Measurements from ENCODE around the gene TRMT11.
"Not testable (repeated sequence)": the region's sequence is repeated elsewhere in the genome, so short reads cannot be mapped to it uniquely, and the experiment has no call there.

Gene TRMT11

DNA sequence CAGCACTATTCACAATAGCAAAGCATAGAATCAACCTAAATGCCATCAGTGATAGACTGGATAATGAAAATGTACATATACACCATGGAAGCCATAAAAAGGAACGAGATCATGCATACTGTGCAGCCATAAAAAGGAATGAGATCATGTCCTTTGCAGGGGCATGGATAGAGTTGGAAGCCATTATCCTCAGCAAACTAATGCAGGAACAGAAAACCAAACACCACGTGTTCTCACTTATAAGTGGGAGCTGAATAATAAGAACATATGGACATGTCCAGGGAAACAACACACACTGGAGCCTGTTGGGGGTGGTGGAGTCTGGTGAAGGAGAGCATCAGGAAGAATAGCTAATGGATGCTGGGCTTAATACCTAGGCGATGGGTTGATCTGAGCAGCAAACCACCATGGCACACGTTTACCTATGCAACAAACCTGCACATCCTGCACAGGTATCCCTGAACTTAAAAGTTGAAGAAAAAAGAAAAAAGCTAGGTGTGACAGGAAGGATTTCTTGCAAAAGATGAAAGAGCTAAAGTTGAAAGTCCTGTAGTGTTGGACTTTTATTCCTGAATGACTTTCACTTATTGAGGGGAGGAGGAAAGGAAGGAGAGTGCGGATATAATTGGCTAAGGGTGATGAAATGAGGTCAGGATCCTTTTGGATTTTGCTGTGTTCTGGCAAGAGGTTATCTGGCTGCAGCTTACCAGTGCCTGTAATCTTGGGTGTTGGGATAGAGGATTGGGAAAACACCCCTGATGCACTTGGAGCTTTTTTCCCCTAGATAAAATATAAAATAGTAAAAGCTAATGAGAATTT lies 8.5 kb downstream of the TRMT11 start:
- DNase-seq (ENCODE audit: low read depth) = no peak

DNA sequence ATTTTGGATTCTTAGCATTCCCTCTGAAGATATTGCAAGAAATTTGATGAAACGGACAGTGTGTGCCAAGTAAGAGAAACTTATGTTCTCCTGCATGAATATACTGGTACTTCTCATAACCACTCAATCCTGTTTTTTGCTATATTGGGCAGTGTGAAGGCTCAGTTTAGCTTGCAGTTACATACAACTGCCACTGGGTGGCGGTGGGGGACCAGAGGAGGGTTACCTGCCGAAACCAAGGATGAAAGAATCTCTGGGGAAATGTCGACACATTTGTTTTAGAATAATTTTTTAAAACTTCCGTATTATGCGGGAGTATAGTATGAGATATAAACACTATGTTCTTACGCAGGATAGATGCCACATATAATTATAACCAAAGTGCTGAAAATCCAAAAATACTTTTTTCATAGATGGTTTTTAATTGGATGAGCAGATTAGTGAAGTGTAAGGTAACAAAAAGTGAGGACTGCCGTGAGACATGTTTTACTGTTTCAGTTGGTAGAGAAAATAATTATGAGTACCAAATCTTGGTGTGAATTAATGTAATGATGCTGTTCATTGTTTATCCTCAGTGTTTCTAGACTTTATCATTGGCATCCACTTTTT lies 9.7 kb downstream of the TRMT11 start:
- DNase-seq (ENCODE audit: low read depth) = peak; percentile 68

DNA sequence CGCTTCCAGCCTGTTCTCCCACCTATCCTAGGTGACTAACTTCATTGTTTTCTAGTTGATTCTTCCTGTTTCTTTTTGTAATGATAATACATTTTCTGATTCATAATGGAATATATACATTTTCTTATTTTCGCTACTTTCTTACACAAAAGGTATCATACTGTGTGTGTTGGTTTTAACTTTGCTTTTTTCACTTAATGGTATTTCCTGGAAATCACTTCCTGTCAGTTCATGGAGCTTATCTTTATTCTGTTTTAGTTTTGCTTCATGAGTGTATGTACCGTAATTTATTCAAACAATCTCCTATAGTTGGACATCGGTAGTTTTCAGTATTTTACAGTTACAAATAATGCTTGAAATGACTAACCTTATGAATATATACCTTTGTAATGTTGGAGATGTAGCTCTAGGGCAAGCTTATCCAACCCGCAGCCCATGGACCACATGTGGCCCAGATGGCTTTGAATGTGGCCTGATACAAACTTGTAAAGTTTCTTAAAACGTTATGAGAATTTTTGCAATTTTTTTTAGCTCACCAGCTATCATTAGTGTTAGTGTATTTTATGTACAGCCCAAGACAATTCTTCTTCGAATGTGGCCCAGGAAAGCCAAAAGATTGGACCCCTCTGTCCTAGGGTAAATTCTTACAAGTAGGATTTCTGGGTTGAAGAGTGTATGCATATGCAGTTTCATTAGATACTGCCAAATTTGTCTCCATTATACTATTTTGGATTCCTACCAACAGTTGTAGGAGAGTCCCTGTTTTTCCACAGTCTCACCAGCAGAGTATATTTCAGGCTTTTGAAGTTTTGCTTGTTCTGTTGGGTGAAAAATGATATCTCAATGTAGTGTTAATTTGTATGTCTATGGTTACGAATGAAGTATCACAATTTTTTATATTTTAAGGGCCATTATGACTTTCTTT lies 16.7 kb downstream of the TRMT11 start:
- no peak for DNase-seq (ENCODE audit: low read depth)

DNA sequence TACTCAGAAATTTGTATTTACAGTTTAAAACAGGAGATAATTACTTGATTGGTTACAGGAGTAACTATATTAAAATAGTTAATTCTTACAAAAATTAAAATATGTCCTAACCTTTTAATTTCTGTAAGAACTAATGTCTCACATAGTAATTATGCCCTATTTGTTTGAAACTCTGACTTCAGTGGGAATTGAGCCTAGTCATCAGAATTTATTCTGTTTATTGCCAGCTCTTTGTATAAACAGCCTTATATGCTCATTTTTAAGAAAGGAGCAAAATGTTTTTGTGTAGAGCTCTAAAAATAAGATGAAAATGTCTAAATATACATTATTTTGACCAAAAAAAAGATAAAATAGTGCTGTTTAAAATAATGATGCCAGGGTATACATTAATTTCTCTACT lies 21.5 kb downstream of the TRMT11 start:
- no peak for DNase-seq (ENCODE audit: low read depth)

DNA sequence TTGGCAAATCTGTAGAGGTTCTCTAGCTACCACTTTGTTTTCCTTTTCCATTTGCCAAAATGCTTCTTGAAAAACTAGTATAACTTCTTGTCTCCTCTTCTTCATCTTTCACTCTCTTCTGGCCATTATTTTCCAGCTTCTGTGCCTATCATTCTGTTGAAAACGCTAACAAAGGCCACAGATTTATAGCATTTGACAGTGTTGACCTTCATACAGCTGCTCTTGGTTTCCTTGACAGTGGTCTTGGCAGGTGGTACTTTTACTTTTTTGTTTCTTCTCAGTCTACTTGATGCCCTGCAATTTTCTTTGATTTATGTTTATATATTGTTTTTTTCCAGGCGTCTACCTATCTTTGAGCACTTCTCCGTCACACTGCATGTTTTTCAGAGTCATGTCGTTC lies 23.7 kb downstream of the TRMT11 start:
- DNase-seq (ENCODE audit: low read depth) = no peak

DNA sequence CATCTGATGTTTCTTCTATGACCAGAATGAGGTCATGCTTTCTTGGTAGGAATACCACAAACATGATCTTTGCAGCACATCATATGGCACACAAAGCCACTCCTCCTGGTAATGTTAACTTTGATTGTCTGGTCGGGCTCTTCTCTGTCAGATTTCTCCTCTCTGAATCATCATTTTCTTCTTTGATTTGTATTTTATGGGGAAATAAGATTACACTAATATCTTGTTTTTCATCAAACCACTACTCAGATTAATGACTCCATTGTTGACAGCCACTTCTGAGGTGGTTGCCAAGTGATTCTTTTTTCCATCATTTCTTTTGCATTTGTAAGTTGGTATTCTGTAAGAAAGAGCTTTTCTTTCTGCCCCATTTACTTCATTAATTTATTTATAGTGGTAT lies 29.5 kb downstream of the TRMT11 start:
- no peak for DNase-seq (ENCODE audit: low read depth)

DNA sequence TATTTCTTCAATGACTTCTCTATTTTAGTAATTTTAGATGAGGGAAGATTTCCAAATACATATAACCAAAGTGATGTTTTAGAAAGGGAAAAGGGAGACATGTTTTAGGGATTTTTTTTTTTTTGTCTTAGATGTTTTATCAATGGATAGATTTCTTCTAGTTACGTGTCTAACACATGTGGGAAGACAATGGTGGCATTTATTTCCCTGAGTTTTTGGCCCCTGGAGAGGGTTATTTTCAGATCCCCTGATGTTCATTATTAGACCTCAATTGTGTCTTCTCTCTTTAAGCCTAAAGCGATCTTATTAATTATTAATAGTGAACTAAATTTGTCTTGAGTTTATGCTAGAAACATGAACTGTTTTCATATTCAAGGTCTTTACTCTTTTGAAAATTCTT lies 30.3 kb downstream of the TRMT11 start:
- DNase-seq (ENCODE audit: low read depth) = no peak

DNA sequence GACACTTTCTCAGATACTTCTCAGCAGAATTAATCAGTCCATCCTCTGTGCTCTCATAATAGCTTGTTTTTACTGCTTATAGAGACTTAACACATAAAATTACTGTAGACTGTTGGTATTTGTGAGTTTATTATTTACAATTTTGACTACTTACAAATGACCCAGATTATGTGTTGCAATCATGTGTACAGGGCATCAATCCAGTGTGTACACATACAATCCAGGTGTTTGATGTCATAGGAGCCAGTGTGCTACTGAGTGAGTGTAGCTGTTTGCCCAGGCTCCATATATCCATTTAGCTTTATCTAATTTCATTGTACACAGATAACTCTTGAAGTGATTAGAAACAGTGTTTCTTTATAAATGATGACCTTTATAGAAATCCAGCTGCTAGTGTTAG lies 31.3 kb downstream of the TRMT11 start:
- DNase-seq (ENCODE audit: low read depth) = no peak

DNA sequence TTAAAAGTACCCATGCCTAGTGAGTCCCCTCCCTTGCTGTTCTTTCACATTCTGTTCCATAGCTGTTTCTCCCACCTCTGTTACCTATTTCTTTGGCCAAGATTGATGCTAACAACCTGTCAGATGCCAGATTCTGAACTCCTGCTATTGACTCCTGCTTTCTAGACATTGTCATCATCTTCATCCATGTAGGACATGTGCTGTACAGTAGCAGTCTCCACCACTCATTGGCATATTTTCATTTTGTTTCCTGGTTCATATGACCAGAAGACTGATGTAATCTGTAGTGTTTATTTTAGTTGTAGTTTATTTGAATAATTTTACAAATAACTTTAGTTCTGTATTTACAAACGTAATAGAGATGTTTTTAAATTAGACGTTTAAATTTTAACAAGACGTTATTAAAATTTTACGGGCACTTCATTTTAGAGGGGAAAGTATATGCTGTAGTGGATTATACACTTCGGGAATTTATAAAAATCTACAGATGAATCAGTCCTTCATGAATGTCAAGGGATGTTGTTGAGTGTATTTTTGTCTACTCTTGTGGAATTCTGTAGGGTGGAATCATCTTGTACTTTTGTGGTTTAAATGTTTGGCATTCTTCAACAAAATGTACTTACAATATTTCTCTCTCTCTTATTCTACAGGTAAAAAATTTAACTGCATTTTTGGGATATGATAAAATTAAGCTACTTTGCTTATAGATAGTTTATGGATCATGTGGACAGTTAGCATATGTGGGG lies 34.1 kb downstream of the TRMT11 start:
- no peak for DNase-seq (ENCODE audit: low read depth)

DNA sequence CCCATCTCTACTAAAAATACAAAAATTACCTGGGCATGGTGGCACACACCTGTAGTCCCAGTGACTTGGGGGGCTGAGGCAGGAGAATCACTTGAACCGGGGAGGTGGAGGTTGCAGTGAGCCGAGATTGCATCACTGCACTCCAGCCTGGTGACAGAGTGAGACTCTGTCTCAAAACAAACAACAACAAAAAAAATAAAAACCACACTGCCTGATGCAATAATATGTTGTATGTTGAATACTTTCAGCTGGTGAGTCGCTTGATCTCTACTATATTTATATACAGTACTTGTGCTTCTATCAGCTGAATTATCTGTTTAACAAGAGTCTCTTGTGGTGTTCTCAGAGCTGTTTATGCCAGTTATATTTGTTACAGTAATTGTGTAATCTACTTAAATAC lies 37.1 kb downstream of the TRMT11 start:
- not testable (repeated sequence) for DNase-seq (ENCODE audit: low read depth)

DNA sequence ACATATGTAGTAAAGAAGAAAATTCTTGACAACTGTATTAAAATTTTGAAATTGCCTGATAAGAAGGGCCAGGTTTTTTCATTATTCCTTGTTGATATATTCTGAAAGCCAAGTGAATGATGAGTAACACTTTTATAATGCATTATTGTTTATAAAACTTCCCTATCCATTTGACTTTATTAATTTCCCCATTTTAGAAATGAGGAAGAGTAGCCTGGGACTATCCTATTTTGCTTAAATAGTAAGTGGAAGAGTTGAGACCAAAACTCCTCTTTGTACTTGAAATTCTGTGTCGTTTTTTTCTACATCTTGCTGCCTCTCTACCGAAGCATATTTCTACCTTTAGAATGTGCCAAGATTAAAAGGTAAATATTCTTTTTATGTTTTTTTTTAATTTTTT lies 39.7 kb downstream of the TRMT11 start:
- no peak for DNase-seq (ENCODE audit: low read depth)

DNA sequence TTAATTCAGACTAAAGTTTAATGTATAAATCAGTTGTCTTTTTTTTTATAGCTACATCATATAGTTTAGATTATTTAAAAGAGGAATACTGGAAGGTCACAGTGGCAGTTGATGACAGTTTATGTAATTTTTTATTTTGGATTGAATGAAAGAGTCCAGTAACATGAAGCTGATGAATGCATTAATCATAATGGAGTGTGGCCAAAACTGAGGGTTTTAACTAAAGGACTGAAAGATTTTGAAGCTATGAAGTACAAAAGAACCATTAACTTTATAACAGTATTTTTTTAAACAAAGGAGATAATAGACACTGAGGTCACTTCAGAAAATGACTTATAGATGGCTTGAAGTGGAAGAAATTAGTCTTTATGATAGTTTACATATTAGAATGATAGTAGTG lies 41.3 kb downstream of the TRMT11 start:
- no peak for DNase-seq (ENCODE audit: low read depth)

DNA sequence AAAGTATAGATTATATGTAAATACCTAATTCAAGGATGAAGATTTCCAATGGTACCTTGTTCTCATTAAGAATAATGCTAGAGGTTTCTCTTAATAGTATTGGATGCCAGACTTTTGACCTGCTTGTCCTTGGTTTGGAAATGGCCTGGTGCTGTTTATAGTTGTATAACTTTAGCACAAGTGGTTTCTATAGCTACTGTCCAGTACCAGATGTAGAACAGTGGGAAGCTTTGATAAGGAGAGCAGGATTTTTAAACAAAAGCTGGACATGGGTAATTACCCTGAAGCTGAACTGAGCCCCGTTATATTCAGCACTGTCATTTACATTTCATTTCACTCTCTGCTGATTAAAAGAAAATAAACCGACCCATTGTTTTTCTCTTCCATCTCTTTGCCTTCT lies 43.7 kb downstream of the TRMT11 start:
- no peak for DNase-seq (ENCODE audit: low read depth)

DNA sequence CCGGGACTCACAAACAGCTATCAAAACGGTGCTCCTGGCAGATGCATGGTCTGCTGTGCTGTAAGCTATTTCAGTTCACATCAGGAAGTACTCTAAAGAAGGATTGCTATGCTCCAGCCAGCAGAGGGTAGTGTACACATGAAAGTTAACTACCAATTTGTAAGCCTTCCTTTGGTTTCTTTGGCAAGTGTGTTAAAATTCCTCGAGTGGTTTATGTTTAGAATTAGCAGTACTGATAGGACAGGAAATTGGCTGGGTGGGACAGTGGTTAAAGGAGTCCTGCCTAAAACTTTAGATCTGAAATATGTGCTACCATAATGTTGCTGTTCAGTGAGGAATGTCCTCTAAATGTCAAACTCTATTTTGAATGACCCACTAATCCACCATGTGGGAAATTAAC lies 47.4 kb downstream of the TRMT11 start:
- DNase-seq (ENCODE audit: low read depth) = no peak

DNA sequence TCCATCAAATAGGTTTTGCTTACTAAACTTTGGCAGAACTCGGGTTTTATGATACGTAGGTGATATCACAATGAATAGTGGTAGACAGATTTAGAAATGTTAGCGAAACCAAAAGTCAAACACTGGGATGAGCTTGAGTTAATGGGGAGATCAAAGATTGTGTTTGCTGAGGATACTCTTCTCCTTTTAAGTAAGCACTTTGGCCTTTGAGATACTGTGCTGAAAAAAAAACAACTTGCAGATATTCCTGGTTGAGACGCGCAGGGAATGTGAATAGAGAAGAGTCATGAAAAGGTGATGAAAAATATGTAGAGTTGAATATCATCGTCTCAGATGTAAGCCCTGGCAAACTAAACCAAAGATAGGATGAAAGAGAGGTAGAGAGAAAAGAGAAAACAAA lies 48.3 kb downstream of the TRMT11 start:
- no peak for DNase-seq (ENCODE audit: low read depth)

DNA sequence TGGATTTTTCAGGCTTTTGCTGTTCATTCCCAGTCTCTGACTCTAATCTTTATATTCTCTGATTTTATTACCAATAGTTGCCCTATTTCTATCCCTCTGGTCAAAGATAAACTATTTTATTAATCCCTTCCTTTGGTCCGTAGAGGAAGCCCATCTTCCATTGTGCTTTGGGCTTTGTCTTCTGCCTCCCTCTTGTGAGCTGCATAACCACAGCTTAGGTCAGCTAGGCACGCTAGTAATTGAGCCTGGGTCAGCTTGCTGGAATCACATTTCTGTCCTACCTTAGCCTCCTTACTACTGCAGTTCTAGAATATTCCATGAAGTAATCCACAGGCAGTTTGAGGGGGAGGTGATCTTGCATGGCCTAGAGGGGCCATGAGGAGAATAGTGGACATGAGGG lies 49.4 kb downstream of the TRMT11 start:
- DNase-seq (ENCODE audit: low read depth) = no peak

DNA sequence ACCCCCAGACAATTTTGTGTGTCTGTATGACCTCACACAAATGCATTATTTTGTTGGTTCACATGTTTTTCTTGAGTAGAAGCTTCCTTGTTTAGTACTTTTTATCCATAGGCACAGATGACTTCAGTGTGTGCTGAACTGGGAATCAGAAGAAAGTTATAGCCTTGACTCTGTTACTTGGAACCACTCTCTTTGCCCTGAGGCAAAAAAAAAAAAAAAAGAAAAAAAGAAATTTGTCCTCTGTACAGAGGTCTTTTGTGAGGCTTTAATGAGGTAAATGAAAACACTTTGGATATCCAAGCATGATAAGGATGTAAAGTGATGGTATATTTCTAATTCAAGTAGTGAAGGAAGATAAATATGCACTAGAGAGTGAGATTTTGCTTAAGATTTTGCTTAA lies 51.9 kb downstream of the TRMT11 start:
- DNase-seq (ENCODE audit: low read depth) = no peak

DNA sequence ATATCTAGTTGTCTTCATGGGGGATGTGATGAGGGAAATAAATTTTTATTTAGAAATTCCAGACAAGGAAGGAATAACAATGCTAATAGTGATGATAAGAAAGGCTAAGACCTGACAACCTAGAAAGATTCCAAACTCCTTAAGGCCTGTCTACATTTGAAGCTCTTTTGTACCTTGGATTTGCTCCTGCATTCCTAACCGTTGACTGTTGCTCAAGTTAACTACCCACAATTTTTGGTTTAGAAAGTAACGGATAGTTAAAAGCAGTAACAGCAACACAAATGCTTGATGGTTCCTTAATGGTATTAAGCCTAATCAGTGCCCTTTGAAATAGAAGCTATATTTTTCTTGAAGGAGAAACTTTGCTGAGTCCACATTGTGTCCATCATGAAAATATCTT lies 52.9 kb downstream of the TRMT11 start:
- no peak for DNase-seq (ENCODE audit: low read depth)

DNA sequence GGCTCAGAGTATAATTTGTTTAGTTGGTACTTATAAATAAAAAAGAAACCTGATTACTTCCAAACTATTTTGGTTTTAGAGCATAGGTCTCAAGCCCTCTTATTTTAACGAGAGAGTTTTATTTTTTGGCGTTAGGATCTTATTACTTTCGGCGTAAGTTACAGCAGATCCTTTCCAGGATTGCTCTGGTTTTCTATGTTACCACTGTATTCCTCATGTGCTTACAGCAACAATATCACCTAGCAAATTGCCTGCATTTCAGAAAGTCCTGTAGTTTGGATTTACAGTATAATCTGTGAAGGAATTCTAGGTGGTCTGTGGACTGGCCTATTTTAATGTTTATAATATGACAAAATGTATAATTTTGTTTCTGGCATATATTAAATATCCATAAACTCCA lies 54.1 kb downstream of the TRMT11 start:
- no peak for DNase-seq (ENCODE audit: low read depth)

DNA sequence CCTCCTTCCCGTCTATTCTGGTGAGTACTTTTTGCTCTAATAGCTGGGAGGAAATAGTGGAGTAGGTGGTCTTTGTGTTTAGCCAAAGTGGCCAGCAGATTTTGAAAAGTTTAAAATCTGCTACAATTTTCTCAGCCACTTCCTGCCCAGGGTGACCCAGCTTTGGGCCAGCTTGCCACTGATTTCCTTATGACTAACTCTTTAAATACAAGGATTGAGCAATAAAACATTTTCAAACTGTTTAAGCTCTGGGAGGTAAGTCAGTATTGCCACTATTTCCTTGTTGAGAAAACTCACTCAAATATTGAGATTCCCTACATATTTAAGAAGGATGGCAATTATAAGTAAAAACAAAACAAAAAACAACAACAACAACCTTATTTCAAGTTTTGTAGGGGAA lies 54.5 kb downstream of the TRMT11 start:
- DNase-seq (ENCODE audit: low read depth) = no peak

DNA sequence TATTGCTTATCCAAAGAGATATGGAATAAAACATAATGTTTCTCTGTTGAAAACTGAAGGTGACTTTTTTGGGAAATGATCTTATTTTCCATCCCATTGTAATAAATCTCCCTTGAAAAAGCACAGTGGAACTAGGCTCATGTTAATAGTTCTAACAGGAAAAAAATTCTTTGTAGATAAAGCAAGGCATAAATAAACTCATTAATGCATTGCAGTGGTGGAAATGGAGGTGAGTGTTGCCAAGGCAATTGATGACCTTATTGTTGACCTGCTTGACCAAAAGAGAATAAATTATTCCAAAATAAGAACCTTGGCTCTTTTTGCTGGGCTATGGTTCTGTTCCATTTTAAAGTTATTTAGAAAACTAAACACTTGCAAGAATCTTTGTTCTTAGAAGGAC lies 55.2 kb downstream of the TRMT11 start:
- no peak for DNase-seq (ENCODE audit: low read depth)

DNA sequence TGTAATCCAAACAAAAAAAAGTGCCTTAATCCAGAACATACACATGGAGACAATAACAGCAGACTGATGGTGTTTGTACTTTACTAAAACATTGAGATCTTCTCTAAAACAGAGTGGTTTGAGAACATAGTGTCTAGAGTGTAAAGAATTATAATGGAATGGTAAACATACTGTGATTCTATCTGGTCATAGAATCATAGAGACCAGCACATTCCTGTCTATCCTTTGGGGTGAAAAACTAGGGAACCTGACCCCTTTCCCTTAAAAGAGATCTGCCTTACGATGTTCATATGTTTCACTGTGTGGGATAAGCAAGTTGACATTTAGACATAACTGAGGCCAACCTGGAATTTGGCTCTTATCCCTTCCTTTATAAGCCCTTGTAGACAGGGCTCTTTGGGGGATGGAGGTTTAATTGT lies 55.7 kb downstream of the TRMT11 start:
- no peak for DNase-seq (ENCODE audit: low read depth)
